ENCODE measurements around the gene HCAR2.
"Not testable (repeated sequence)": the region's sequence is repeated elsewhere in the genome, so short reads cannot be mapped to it uniquely, and the experiment has no call there.

HCAR2 gene

DNA sequence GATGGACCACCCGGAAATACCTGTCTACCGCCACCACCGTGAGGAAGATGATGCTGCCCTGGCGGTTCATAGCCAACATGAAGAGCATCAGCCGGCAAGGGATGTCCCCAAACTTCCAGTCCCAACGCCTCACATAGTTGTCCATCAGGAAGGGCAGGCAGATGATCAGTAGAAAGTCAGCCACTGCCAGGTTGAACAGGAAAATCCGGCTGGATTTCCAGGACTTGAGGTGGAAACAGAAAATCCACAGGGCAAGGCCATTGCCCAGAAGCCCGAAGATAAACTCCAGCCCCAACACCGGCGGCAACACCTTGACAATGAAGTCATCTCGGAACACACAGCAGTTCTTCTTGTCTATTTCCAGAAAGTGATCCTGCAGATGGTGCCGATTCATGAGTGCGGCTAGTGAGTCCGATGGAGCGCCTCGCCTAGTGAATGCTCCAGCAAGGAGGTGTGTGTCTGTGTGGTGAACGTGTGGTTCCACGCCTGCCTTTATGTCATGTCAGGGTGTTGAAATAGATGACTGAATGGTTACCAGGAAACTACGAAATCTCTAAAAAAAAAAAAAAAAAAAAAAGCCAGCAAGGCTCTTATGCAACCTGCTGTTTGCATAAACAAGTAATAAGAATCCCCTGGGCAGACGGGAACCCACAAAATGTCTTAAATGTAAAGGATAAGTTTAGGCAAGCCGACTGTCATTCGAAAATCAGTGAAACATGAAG, at the start of gene HCAR2:
Gene HCAR2, minus strand, starts transcription at position 468 of the 722 bp plus-strand sequence. Its CDS starts 74 bp downstream, at position 394.
- not testable (repeated sequence) for FAIRE-seq

GRCh38 chr12:122752464-122753318, 49.5 kb upstream of the HCAR2 start, which contains the start of gene DENR:
Gene DENR (plus strand): TSS chr12:122752824. CDS start chr12:122753702, 878 bp downstream.
- FAIRE-seq = peak; percentile 59

DNA sequence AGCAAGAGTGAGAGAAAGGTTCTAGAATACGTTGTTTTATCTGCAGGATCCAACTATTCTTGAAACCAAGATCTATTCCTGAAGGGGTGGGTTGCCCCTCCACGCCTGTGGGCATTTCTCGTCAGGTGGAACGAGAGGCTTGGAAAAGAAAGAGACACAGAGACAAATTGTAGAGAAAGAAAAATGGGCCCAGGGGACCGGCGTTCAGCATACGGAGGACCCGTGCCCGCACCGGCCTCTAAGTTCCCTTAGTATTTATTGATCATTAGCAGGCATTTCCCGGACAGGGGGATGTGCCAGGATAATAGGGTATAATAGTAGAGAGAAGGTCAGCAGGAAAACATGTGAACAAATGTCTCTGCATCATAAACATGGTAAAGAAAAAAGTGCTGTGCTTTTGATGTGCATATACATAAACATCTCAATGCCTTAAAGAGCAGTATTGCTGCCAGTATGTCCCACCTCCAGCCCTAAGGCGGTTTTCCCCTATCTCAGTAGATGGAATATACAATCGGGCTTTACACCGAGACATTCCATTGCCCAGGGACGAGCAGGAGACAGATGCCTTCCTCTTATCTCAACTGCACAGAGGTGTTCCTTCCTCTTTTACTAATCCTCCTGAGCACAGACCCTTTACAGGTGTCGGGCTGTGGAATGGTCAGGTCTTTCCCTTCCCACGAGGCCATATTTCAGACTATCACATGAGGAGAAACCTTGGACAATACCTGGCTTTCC, 47.8 kb upstream of the HCAR2 start:
- FAIRE-seq = not testable (repeated sequence)

- FAIRE-seq = no peak
Measured at GRCh38 chr12:122749569-122750332, 46.6 kb upstream of the HCAR2 start.

GRCh38 chr12:122747224-122748135, 44.3 kb upstream of the HCAR2 start:
- FAIRE-seq = no peak

DNA sequence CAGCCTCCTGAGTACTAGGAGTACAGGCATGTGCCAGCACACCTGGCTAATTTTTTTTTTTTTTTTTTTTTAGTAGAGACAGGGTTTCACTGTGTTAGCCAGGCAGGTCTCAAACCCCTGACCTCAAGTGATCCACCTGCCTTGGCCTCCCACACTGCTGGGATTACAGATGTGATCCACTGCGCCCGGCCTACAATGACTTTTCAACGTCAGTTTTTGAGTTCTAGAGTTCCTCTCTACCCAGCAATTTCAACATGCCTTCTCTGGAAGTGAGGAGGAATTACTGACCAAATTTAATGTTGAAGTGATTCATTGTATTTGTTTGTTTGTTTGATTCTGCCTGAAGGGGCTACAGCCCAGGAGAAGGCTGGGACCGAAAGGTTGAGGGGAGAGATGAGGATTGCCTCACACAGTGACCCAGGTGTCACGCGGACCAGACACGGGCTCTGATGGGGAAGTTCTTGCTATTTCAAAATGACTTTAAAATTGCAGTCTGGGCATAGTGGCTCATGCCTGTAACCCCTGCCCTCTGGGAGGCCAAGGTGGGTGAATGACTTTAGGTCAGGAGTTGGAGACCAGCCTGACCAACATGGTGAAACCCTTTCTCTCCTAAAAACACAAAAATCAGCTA, 40.9 kb upstream of the HCAR2 start:
- FAIRE-seq = no peak

GRCh38 chr12:122740351-122740750, 37.2 kb upstream of the HCAR2 start:
- no peak for FAIRE-seq

- no peak for FAIRE-seq
Measured at GRCh38 chr12:122738571-122738970, 35.4 kb upstream of the HCAR2 start.

DNA sequence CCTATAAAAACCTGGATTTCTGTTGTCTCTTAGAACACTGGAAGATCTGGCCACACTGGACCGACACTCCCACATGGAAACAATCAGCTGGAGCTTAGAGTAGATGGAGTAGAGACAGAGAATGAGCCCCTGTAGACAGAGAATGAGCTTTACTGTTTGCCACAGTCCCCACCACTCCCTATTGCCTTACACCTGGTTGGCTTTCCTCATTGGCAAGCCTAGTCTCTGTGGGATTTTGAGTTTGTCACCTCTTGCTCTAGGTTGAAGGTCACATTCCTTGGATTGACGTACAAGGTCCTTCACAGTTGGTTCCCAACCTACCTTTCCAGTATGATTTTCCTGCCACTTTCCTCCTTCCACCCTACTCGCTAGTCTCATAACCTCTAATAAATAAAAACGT, 29.5 kb upstream of the HCAR2 start:
- no peak for FAIRE-seq

- FAIRE-seq = no peak
Measured at GRCh38 chr12:122732170-122732569, 29.0 kb upstream of the HCAR2 start.

GRCh38 chr12:122730215-122731014, 27.3 kb upstream of the HCAR2 start, which contains the start of gene HCAR1:
Gene HCAR1 (minus strand): TSS chr12:122730844. CDS start chr12:122730339, 505 bp downstream.
- FAIRE-seq = no peak

GRCh38 chr12:122729583-122730214, 26.5 kb upstream of the HCAR2 start:
- no peak for FAIRE-seq

- no peak for FAIRE-seq
Measured at GRCh38 chr12:122726080-122726558, 23.0 kb upstream of the HCAR2 start.

- no peak for FAIRE-seq
Measured at GRCh38 chr12:122725452-122726079, 22.4 kb upstream of the HCAR2 start.

- no peak for FAIRE-seq
Measured at GRCh38 chr12:122724641-122725243, 21.6 kb upstream of the HCAR2 start.

- FAIRE-seq = no peak
Measured at GRCh38 chr12:122722387-122722786, 19.2 kb upstream of the HCAR2 start.

DNA sequence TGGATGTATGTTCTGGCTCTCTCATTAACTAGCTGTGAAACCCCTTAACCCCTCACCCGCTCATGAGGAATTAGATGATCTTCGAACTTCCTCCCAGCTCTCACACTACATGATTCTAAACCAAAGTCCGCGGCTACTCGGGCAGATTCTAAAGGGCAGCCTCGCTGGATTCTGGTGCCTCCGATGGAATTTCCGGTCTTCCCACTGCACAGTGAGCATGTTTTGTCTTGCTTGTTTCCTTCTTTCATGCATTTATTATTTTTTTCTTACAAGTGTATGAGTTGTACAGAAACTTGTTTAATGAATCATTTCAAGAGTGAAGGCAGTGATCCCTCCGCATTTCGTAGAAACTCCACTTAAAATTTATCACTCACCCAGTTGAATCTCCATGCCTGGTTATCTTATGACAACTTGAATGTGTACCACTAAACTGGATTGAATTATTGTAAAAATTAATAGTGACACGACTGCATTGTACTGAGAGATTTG, 17.9 kb upstream of the HCAR2 start:
- no peak for FAIRE-seq

GRCh38 chr12:122716658-122717057, 13.5 kb upstream of the HCAR2 start, which contains the start of gene HCAR3:
Gene HCAR3 (minus strand): TSS chr12:122716811. CDS start chr12:122716737, 74 bp downstream.
- not testable (repeated sequence) for FAIRE-seq
